Fibroblast of the aortic adventitia (primary cell): Measurements from ENCODE around the gene NFKB1. TPM values are rescaled to one million over a fixed set of nuclear protein-coding genes. Genes with fewer than 3 reads are reported as not detected.
"Not testable (repeated sequence)": the region's sequence is repeated elsewhere in the genome, so short reads cannot be mapped to it uniquely, and the experiment has no call there.

ENCODE experiments used
- DNase-seq: peaks from one replicate; pipeline ENCODE4 v3.0.0-alpha.2; 2010; ENCODE audit warnings: low read depth
- H3K4me3 ChIP-seq: 2 replicates; pipeline ENCODE4 v1.5.1; 2011; ENCODE audit warnings: low read depth, mild to moderate bottlenecking, control low read depth, low read length, moderate library complexity
- total RNA-seq: library from RNA; depleted of rRNA; stranded (reverse); fragments of >200 nt; gene quantifications from 2 replicates; pipeline ENCODE4 v1.2.3, GENCODE V29; 2012; ENCODE audit warnings: low replicate concordance
- TF ChIP-seq, protein P1 (sequence below): IDR thresholded peaks from 2 replicates; pipeline ENCODE4 v1.5.1; 2011; ENCODE audit warnings: mild to moderate bottlenecking, low read length, control low read depth, inconsistent platforms; ENCODE audit not compliant: insufficient read depth

The NFKB1 gene
- total RNA-seq, 1 donor = 21.3 TPM

DNA sequence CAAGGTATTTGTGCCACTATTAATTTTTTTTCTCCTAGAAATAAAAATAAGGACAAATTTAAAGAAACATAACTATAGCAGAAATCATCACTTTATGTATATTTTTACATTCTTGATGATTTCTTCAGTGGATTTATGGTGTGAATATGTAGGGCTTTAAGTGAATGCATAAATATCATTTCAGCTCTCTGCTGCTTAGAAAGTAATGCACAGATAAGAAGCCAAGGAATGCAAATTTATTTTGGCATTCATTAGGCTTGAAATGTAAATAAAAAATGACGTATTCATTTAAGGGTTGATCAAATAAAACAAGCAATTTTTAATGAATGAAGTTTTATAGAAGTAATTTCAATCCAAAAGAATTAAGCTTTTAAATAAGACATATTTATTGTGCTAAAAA lies 66.3 kb downstream of the NFKB1 start:
- TF ChIP-seq, protein P1, sequence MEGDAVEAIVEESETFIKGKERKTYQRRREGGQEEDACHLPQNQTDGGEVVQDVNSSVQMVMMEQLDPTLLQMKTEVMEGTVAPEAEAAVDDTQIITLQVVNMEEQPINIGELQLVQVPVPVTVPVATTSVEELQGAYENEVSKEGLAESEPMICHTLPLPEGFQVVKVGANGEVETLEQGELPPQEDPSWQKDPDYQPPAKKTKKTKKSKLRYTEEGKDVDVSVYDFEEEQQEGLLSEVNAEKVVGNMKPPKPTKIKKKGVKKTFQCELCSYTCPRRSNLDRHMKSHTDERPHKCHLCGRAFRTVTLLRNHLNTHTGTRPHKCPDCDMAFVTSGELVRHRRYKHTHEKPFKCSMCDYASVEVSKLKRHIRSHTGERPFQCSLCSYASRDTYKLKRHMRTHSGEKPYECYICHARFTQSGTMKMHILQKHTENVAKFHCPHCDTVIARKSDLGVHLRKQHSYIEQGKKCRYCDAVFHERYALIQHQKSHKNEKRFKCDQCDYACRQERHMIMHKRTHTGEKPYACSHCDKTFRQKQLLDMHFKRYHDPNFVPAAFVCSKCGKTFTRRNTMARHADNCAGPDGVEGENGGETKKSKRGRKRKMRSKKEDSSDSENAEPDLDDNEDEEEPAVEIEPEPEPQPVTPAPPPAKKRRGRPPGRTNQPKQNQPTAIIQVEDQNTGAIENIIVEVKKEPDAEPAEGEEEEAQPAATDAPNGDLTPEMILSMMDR = no peak
- H3K4me3 ChIP-seq = no peak overlapping the region
- no peak for DNase-seq

DNA sequence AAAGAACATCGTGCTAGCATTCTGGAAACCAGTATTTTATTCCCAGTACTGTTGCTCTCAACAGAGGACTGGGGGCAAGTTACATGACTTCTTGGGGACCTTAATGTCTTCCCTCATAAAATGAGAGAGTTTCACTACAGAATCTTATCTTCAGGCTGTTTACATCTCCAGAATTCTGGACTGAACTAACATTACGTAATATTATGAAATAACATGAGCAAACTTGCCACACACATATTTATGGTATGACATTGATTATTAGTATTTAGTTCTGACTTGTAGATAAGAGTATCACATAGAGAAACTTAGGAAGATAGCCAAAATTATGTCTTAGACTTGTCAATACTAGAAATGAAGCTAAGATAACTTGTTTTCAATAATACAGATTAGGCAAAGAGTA lies 68.0 kb downstream of the NFKB1 start:
- DNase-seq = peak; percentile 77
- H3K4me3 ChIP-seq = no peak overlapping the region
- TF ChIP-seq, protein P1 = no peak

DNA sequence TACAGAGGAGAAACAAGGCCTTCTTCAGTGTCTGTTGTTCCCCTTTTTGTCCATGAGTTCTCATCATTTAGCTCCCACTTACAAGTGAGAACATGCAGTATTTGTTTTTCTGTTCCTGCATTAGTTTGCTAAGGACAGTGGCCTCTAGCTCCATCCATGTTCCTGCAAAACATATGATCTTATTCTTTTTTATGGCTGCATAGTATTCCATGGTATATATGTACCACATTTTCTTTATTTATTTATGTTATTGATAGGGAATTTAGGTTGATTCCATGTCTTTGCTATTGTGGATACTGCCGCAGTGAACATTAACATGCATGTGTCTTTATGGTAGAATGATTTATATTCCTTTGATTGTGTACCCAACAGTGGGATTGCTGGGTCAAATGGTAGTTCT lies 69.1 kb downstream of the NFKB1 start:
- not testable (repeated sequence) for H3K4me3 ChIP-seq, DNase-seq

DNA sequence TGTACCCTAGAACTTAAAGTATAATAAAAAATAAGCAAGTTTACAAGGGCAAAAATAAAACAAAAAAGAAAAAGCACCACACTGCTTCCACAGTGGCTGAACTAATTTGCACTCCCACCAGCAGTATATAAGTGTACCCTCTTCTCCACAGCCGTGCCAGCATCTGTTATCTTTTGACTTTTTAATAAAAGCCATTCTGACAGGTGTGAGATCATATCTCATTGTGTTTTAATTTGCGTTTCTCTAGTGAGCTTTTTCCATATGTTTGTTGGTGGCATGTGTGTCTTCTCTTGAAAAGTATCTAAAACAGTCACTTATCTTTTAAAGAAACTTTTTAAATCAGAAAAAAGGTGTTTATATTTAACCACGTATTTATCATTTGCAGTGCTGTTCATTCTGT lies 71.3 kb downstream of the NFKB1 start:
- TF ChIP-seq, protein P1 = no peak
- no peak for DNase-seq
- H3K4me3 ChIP-seq = no peak overlapping the region

DNA sequence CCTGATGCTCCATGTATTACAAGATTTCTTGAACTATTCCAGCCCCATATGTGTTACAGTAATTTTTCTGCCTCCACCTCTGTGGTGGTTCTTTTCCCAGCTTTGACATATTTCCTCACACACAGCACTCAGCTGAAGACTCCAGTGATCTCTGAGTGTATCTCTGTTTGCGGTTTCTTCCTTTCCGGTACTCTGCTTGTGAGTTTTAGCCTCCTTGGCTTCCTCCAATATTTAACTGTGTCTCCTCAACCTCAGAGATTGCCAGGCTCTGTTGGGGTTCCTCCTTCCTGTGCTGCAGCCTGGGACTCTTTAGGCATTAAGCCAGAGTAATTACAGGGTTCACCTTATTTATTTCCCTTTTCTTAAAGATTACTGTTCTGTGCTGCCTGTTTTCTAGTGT lies 73.2 kb downstream of the NFKB1 start:
- DNase-seq = peak; percentile 25
- TF ChIP-seq, protein P1 = no peak
- no peak overlapping the region for H3K4me3 ChIP-seq

DNA sequence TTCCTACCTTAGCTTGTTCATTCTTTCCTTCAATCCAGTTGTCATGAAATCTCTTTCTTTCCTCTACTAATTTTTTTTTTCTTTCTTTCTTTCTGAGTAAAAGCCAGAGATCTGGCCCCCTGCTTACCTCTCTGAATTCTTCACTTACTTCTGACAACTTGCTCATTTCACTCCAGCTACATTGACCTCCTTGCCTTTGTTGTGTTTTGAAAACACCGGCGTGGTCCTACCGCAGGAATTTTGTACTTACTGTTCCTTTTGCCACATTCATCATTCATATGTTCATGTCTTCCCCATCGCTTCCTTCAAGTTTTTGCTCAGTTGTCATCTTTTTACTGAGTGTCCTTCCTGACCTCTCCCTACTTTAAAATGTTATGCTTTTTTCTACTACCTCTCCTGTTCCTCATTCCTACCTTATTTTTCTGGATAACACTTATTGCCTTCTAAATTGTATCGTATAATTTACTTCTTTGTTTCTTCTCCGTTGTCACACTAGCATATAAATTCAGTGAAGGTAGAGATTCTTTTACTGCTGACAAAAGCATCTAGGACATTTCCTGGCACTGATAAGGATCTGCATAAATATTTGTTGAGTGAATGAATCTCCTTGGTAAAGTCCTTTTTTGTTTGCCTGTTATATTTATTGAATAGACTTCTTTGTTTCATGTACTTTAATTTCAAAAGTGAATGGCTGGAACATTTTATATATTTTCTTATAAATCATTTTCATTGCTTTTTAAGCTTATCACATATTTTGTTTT lies 74.4 kb downstream of the NFKB1 start:
- H3K4me3 ChIP-seq = no peak overlapping the region
- TF ChIP-seq, protein P1 = no peak
- no peak for DNase-seq

DNA sequence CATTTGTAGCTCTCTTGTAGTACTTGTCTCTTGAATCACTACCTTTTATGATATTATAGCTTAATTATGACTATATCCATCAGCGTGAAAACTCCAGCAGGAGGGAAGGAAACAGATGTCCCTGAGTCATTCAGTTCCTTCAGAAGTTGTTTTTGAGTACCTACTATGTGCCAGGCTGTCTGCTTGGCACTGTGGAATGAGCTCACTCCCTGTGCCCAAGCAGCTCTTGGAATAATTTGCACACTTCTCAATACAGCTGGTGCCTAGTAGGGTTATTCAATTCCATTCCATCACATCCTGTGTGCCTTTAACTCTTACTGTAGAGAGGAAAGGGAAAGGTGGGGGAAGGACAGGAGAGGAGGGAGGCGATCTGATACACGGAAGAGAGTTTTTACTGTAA lies 77.1 kb downstream of the NFKB1 start:
- TF ChIP-seq, protein P1 = no peak
- DNase-seq = no peak
- no peak overlapping the region for H3K4me3 ChIP-seq
